Kidney (tissue), 14 donors: ENCODE results near the gene ZNF488. TPM values are rescaled to one million over a fixed set of nuclear protein-coding genes. Genes with fewer than 3 reads are reported as not detected.

Source experiments
- DNase-seq, 5 donors: peaks; one replicate each; pipeline ENCODE4 v3.0.0-alpha.2; 2013 to 2020
- FAIRE-seq: peaks from 2 replicates; lab custom pipeline; 2012; peaks lifted over from hg19 to GRCh38; lab: Jason Lieb, UNC
- H3K27ac ChIP-seq, 2 donors: one replicate each; pipeline ENCODE4 v1.7.0; 2013; ENCODE audit warnings: low read depth in 2 of 2, low read length in 2 of 2, inconsistent platforms in 1 of 2
- H3K27me3 ChIP-seq: one replicate; pipeline ENCODE4 v1.7.1; 2013; ENCODE audit warnings: low read length, inconsistent platforms; ENCODE audit not compliant: control insufficient read depth, insufficient read depth
- H3K36me3 ChIP-seq, 3 donors: one replicate each; pipeline versions ENCODE4 v1.7.0 to v1.7.1; 2013; ENCODE audit warnings: low read length in 3 of 3, control low read depth in 1 of 3, inconsistent platforms in 1 of 3; ENCODE audit not compliant: insufficient read depth in 3 of 3, control insufficient read depth in 2 of 3
- H3K4me1 ChIP-seq, 3 donors: one replicate each; pipeline versions ENCODE4 v1.7.0 to v1.7.1; 2013; ENCODE audit warnings: low read length in 3 of 3, inconsistent platforms in 1 of 3, low read depth in 1 of 3; ENCODE audit not compliant: control insufficient read depth in 2 of 3, insufficient read depth in 2 of 3
- H3K4me3 ChIP-seq, 3 donors: one replicate each; pipeline versions ENCODE4 v1.7.0 to v1.8.1; 2013; ENCODE audit warnings: low read length in 3 of 3, control low read depth in 1 of 3, inconsistent platforms in 1 of 3
- H3K9ac ChIP-seq, 3 donors: one replicate each; pipeline versions ENCODE4 v1.7.0 to v1.7.1; 2013; ENCODE audit warnings: low read length in 3 of 3, control low read depth in 1 of 3, inconsistent platforms in 1 of 3
- H3K9me3 ChIP-seq, 3 donors: one replicate each; pipeline versions ENCODE4 v1.7.0 to v1.7.1; 2013; ENCODE audit warnings: low read length in 3 of 3, control low read depth in 1 of 3, inconsistent platforms in 1 of 3; ENCODE audit not compliant: control insufficient read depth in 2 of 3, insufficient read depth in 1 of 3
- intact Hi-C: fragments of 100-400 bp; cut with DNase I; formaldehyde crosslinking; loops from one replicate; pipeline ENCODE4 v1.11.1; 2022
- polyA plus RNA-seq: library from polyadenylated mRNA; stranded (reverse); fragments of 350-450 nt; fragmentation: Illumina TruSeq; extraction: RNeasy Lipid Tissue Mini Kit (QIAGEN cat#74804); gene quantifications from one replicate; pipeline ENCODE4 v1.2.3, GENCODE V29; 2014; ENCODE audit warnings: low read depth, low replicate concordance; ENCODE audit not compliant: insufficient read depth
- total RNA-seq: library from RNA; stranded (reverse); fragmentation: NEBNext Ultra II Directional; extraction: Animal tissue kit (Norgen Biotek cat#: 25700); gene quantifications from one replicate; pipeline ENCODE4 v1.2.1, GENCODE V29; 2021
- TF ChIP-seq, protein P1 (sequence below): IDR thresholded peaks from 3 replicates; pipeline ENCODE4 v1.5.1; 2012; ENCODE audit warnings: mild to moderate bottlenecking, moderate library complexity, borderline replicate concordance; ENCODE audit not compliant: insufficient read depth; ENCODE audit errors: extremely low read depth
- donor health status: control.
- donor health status: control.
- donor health status: control.
- donor health status: control.
- donor health status: control.
- donor health status: DM: yes; HTN: yes; CAD: no.
- donor health status: Normal renal cell carcinoma (clear cell type).

ZNF488 gene
- total and polyA plus RNA-seq, 2 donors from 2014 or later, result 0.09 to 4.0 TPM

DNA sequence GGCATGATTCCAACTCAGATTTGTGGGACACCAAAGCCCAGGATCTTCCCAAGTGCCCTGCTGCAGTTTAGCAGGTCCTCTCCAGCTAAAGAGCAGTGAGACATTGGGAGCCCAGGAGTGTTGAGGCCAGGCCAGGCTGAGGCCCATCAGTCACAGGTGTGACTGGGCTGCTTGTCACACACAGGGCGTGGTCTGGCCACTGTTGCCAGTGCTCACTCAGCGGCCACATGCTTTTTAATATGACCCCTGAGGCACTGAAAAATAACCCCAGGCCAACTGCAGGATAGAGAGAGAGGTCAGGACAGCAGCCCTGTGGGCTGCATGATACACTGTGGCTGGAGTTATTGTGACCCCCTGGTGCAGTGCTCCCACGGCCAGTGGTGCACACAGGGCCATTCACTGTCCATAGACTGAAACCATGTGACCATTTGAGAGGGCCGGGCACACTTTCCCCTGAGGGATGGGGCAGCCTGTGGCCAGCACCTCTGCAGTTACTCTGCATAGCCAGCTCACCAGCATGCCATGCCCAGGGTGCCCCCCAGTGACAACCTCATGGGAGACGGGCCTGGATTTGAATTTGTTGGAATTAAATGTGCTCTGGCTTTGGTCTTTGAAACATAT, 57.7 kb downstream of the ZNF488 start:
- no peaks in the 10 kb centered on the region for H3K27me3 ChIP-seq
- DNase-seq (peak in 1 of 5 donors; percentile 40), FAIRE-seq (no peak)
- H3K27ac ChIP-seq, result no peak overlapping the region
- TF ChIP-seq, protein P1, sequence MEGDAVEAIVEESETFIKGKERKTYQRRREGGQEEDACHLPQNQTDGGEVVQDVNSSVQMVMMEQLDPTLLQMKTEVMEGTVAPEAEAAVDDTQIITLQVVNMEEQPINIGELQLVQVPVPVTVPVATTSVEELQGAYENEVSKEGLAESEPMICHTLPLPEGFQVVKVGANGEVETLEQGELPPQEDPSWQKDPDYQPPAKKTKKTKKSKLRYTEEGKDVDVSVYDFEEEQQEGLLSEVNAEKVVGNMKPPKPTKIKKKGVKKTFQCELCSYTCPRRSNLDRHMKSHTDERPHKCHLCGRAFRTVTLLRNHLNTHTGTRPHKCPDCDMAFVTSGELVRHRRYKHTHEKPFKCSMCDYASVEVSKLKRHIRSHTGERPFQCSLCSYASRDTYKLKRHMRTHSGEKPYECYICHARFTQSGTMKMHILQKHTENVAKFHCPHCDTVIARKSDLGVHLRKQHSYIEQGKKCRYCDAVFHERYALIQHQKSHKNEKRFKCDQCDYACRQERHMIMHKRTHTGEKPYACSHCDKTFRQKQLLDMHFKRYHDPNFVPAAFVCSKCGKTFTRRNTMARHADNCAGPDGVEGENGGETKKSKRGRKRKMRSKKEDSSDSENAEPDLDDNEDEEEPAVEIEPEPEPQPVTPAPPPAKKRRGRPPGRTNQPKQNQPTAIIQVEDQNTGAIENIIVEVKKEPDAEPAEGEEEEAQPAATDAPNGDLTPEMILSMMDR, result no peak
- H3K9me3 ChIP-seq, result no peaks in the 10 kb centered on the region
- intact Hi-C loops, result no loop called here
- H3K36me3 ChIP-seq, result no peaks in the 10 kb centered on the region
- H3K9ac ChIP-seq, result no peak overlapping the region
- no peak overlapping the region for H3K4me3 ChIP-seq
- H3K4me1 ChIP-seq, result peaks cover 0 to 4% (median 0%) of the 10 kb centered on the region in 3 donors

DNA sequence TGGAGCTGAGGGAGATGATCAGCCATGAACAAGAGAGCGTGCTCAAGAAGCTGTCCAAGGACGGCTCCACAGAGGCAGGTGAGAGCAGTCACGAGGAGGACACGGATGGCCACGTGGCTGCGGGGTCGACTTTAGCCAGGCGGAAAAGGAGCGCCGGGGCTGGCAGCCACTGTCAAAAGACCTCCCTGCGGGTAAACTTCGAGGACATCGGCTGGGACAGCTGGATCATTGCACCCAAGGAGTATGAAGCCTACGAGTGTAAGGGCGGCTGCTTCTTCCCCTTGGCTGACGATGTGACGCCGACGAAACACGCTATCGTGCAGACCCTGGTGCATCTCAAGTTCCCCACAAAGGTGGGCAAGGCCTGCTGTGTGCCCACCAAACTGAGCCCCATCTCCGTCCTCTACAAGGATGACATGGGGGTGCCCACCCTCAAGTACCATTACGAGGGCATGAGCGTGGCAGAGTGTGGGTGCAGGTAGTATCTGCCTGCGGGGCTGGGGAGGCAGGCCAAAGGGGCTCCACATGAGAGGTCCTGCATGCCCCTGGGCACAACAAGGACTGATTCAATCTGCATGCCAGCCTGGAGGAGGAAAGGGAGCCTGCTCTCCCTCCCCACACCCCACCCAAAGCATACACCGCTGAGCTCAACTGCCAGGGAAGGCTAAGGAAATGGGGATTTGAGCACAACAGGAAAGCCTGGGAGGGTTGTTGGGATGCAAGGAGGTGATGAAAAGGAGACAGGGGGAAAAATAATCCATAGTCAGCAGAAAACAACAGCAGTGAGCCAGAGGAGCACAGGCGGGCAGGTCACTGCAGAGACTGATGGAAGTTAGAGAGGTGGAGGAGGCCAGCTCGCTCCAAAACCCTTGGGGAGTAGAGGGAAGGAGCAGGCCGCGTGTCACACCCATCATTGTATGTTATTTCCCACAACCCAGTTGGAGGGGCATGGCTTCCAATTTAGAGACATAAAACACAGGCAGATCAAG, 58.5 kb downstream of the ZNF488 start:
- DNase-seq, result peak in 1 of 5 donors; percentile 49
- no peaks in the 10 kb centered on the region for H3K9me3 ChIP-seq
- no peaks in the 10 kb centered on the region for H3K27me3 ChIP-seq
- no peak for FAIRE-seq
- H3K4me3 ChIP-seq, result no peak overlapping the region
- H3K9ac ChIP-seq, result no peak overlapping the region
- no peak overlapping the region for H3K27ac ChIP-seq
- TF ChIP-seq, protein P1, result no peak
- peaks cover 0 to 3% (median 0%) of the 10 kb centered on the region in 3 donors for H3K4me1 ChIP-seq
- intact Hi-C loops, result no loop called here
- H3K36me3 ChIP-seq, result no peaks in the 10 kb centered on the region

DNA sequence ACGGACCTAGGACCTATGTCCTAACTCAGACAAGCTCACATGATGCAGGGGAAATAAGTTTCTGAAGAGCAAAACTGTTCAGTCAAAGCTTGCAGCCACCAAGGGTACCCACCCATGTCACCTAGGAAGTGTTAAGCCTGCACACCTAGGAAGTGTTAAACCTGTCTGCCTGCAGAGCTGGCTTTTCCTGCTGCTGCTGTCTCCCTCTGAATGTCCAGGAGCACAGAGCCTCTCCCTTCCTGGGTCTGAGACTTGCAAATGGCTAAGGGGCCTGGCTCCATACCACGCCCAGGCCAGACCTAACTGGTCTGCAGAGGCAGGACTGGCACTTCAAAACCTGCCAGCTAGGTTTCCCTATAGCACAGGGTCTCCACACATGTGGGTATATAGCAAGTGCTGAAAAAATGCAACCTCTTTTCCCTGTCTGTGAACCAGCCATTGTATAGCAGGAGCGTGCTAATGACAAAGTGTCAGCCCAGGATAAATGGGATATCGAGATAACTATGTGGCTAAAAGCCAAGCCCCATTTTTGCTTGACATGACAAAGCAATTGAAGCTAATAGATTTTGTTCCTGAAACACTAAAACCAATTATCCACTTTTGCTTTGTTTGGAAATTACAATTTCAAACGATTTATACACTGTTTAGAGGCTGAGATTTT, 60.3 kb downstream of the ZNF488 start:
- no peaks in the 10 kb centered on the region for H3K27me3 ChIP-seq
- no peaks in the 10 kb centered on the region for H3K9me3 ChIP-seq
- no peak overlapping the region for H3K9ac ChIP-seq
- FAIRE-seq (no peak), DNase-seq (peak in 1 of 5 donors; percentile 15)
- intact Hi-C loops, result no loop called here
- H3K36me3 ChIP-seq, result no peaks in the 10 kb centered on the region
- no peaks in the 10 kb centered on the region for H3K4me1 ChIP-seq
- H3K4me3 ChIP-seq, result no peak overlapping the region
- TF ChIP-seq, protein P1, result no peak
- H3K27ac ChIP-seq, result no peak overlapping the region
